GM12892 (cell line): ENCODE results near the gene ZC3H10.

Experiments used
- POLR2AphosphoS5 ChIP-seq: IDR thresholded peaks from 2 replicates; pipeline ENCODE4 v1.6.1; 2011; ENCODE audit warnings: low read depth, low read length, control low read depth
- TAF1 ChIP-seq: IDR thresholded peaks from 2 replicates; pipeline ENCODE4 v1.6.1; 2011; ENCODE audit warnings: low read depth, mild to moderate bottlenecking, control low read depth, low read length, borderline replicate concordance

DNA sequence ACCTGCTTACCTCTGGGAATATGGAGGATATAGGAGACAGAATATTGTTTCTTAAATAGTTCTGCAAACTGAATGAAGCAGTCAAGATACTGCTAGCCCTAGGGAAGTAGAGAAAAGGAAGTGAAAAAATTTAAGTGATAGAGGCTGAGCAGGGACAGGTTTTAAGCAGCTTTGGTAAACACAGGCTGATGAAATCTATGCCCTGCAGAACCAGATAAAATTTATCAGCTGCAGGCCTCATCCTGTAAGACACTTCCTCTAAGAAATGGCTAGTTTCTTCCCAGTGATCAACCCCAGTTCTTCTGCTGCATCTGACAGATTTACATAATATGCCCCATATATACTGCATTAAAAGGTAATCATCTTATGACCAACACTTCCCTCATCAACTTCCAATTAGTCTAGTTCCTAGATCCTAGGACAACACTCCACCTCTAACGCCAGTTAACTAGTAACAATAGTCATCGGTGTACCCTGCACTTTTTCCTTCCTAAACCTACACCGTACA, 8.7 kb downstream of the ZC3H10 start:
- TF ChIP-seq TAF1 (no peak), POLR2AphosphoS5 (no peak)
